Stimulated activated CD4-positive, alpha-beta T cell treated with anti-CD3 and anti-CD28 coated beads, Interleukin-2, amount 100 ng/mL, for 48 hours (primary cell): ENCODE data around the gene SLC48A1.

ENCODE experiments used
- DNase-seq, 2 donors: peaks; one replicate each; pipeline ENCODE4 v3.0.0-alpha.2; 2020

The SLC48A1 gene

DNA sequence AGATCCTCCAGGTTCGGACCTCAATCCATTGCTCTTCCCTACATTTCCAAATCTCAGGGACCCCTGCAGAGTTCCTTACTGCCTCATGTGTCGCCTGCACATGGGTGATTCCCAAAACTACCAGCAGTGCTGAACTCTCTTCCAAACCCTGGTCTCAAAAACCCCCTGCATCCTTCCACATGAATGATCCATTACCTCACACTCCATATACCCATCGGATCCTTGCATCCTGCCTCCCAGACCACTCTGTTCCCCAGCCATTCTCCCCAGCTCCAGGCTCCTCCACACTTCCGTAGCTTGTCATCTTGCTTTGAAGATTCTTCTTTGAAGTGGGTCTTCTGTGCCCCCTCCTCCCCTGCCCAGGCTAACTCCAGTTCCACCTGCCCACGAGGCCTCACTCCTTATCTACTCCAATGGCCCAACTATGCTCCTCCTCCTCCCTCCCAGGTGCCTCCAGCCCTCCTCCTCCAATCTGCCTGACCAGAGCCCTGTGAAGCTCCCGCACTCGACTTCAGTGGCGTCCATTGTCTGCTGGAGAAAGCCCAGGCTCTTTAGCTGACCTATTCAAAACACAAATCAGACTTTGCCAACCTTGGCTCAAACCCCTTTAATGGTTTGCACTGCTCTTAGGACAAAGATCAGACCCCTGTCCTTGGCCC, 28.1 kb upstream of the SLC48A1 start:
- DNase-seq = no peak

- DNase-seq = no peak
These were observed 27.5 kb upstream of the SLC48A1 start for GRCh38 chr12:47745485-47746041.

DNA sequence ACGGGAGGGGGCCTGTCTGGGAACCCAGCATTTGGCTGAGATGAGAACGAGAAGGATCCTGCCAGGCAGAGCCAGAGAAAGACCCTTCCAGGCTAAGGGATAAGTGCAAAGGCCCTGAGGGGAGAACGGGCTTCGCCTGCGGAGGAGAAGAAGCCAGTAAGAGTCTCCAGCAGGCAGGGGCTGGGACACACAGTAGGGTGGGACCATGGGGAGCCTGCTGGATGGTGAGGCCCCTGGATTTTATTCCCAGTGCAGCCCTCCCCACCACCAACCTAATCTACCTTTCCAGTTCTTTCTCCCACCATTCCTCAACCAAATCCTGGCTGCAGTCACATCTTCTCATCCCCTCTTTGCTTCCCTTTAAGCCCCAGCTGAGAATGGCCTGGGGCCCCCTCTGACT, 27.0 kb upstream of the SLC48A1 start:
- no peak for DNase-seq

GRCh38 chr12:47746523-47746922, 26.5 kb upstream of the SLC48A1 start:
- DNase-seq = no peak

DNA sequence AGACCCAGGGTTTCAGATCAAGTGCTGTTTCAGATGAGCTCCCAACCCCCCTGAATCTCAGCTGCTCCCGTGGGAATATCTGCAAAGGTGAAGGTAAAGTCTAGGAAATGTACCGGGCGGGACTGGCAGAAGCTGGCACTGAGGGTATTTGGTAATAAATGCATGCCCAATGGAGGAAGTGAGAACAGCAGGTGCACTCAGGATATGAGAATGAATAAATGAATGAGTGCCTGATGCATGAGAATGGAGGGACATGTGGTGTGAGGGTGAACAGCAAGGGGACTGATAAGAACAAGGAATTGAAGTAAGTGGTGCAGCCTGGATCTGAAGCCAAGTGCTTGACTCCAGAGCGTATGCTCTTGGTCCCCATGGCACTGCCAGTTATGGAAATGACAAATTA, 25.9 kb upstream of the SLC48A1 start:
- no peak for DNase-seq

DNA sequence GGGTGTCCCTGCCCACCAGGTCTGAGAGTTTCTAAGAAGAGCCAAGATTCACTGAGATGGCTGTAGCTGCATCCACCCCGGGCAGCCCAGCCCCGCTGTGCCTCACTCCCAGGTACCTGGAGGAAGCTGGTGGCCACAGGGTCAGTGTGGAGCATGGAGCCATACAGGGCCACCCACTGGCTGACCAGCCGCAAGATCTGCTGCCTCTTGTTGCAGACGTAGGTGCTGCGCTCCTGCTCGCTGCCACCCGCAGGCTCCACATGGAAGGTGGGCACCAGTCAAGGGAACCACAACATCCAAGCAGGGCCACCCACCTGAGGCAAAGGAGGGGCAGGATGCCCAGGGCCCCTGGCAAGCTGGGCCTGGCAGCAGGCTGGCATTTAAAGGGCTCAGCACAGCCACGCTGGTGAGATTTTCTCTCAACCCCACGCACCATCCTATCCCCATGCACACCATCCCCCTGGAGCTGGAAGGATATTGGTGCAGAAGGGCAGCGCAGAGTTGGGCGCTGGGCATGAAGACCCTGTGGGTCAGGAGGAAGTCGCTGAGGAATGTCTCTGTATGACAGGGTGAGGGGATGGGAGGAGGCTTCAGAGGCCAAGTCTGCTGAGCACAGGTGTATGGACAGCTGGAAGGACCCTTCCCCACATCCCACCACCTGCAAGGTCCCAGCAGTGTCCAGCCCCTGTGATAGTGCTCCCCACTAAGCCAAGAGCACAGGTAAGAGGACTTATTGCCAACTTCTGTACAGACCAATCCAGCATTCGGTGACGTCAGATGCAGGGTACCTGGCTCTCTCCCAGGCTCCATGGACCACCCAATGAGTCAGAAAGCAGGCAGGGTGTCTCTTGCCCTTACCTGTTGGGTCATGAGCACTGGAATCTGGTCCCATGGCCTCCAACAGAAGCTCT, 25.2 kb upstream of the SLC48A1 start:
- no peak for DNase-seq

- DNase-seq = no peak
These were observed 24.6 kb upstream of the SLC48A1 start for GRCh38 chr12:47748507-47748828.

GRCh38 chr12:47748899-47749298, 24.1 kb upstream of the SLC48A1 start:
- DNase-seq = no peak

GRCh38 chr12:47750229-47750798, 22.7 kb upstream of the SLC48A1 start:
- no peak for DNase-seq

DNA sequence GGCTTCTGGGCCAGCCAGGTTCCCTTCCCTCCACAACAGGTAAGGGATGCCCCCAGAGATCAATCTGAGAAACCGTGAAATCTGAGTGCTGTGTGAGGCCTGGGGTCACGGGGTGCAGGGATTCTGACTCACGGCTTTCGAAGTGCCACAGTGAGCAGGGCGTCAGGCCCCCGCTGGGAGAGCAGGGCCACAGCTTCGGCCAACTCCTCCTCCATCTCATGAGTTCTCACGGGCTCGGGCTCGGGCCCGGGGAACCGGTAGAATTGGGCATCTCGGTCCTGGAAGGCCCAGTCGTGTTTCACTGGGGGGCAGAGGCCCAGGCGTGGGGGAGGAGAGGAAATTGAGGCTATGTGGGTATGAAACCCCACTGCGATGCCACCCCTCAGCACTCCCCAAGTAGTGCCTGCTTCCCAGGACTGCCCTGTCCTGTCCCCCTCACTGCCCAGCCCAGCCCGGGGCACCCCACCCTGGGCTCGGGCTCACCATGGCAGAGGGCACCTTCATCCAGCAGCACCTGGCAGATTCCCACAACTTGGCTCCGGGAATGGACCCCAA, 22.0 kb upstream of the SLC48A1 start:
- DNase-seq = no peak

- no peak for DNase-seq
These were observed 21.5 kb upstream of the SLC48A1 start for GRCh38 chr12:47751561-47751960.

DNA sequence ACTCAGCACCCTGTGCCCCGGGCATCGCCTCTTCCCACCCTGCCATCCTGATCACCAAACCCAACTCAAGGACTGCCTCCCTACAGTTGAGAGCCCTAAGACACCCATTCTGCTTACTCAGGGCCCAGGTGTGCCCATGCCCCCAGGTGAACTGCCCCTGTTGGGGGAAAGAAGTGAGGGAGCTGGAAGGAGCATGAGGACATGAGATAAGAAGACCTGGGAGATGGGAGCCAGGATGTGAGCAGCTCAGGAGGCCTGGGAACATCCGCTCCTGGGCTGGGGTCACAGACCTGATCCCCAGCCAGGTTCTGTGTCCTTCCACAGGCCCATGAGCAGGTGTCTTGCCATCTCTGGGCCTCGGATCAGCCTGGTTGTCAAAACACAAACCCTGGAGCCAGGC, 20.9 kb upstream of the SLC48A1 start:
- DNase-seq = no peak

DNA sequence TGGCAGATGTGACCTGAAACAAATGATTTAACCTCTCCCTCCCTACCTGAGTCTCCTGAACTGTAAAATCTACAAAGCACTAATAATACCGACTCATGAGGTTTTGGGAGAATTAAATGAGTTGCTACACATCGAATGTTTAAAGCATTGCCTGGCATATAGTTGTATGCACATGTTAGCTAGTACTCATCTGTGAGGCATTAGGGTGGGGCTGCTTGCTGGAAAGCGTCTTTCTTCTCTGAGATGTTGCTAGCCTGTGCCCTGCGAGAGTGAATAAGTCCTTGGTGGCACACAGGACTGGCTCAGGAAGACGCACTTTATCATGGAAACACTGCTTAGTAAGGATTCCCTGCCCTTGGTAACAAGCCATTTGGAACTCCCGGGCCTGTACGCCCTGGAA, 20.5 kb upstream of the SLC48A1 start:
- DNase-seq = no peak

DNA sequence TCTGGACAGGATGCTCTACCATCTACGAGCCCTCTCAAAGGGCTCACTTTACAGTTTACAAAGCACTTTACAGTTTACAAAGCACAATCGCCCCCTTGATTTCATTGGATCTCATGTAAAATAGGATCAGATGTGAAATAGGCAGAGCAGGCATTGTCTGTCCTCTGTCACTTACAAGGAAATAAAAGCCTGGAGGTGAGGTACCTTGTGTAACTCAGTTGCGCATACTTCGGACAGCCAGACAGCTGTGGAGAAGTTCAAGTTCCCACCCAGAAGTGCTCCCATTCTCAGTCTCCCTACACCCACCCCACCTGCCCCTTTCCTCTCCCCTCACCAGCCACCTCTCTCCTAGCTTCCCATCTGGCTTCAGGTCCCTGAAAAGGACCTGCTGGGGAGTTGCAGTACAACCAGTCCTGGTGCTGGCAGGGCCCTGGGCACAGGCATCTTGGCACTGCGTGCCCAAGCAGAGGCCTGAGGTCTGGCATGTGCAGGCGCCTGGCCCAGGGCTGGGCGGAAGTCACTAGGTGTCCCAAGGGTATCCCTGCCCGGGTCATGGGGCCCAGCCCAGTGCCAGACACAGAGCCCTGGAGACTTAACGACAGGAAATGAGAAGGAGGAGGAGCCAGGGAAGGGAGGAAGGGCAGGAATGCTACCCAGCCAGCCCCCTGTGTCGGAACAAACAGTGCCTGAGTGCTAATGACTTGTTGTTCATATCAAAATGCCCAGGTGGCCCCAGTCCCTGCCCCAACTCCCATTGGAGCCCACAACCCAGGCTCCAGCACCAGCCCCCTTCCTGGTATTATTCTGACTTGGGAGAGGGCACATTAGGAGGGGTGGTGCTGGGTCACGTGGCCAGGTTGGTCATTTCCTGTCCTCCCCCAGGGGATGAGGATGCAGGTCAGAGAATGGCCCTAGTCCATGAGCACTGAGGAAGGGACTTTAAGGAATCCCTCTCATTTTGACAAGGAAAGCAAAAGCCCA, 19.7 kb upstream of the SLC48A1 start:
- no peak for DNase-seq

DNA sequence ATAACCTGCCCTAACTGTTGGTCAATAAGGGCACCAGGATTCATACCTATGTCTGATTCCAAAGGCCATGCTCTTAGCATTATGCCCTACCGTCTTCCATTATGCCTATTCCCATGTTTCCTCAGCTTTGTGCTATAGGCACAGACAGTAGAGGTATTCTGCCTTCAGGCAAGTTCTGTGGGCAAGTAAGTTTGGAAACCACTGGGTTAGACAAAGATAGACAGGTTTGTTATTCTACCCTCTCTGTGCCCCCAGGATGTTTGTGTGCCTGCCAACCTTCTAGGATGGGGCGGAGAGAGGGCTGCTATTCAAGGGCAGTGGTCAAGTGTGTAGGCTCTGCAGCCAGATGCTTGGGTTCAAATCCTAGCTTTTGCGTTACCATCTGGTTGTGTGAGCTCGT, 18.9 kb upstream of the SLC48A1 start:
- DNase-seq = no peak

GRCh38 chr12:47754881-47755280, 18.2 kb upstream of the SLC48A1 start:
- no peak for DNase-seq

GRCh38 chr12:47755655-47756562, 17.1 kb upstream of the SLC48A1 start:
- DNase-seq = no peak

DNA sequence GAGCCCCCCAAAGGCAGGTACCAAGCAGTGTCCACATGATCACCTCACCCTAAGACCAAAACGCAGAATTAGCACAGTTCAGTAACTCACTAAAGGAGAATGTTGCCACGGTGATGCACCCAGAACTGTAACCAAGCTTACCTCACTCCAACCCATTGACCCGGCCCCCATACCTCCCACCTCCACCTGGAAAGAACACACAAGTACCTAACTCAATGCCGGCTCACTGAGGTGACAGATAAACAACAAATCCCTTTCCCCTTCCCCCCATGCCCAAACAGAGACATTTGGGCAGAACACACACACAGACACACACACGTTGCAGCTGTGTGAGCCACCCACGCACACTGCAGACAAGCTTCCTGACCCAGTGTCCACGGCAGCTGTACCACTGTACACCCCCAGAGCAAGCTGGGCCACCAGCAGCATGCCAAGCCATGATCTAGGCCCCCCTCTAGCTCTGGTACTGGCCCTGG, 15.6 kb upstream of the SLC48A1 start:
- DNase-seq = no peak

GRCh38 chr12:47757840-47758583, 15.0 kb upstream of the SLC48A1 start:
- DNase-seq = no peak

DNA sequence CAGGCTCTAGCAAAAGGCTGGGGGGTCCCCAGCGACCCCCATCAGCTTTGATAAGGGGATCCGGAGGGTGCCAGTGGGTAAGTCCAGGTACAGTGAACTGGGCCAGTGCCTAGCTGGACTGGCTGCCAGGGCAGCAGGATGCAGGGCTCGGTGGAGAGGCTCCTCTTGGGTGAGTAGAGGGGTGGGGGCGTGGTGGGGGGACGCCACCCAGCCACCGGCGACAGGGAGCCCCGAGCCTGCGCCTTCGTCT, 14.5 kb upstream of the SLC48A1 start:
- no peak for DNase-seq
